ENCODE data around the gene GJA4. TPM values are rescaled to one million over a fixed set of nuclear protein-coding genes. Genes with fewer than 3 reads are reported as not detected.

Gene GJA4
- polyA plus RNA-seq, 1 of the 3 experiments (the other 2 are of a cell fraction), result not detected

DNA sequence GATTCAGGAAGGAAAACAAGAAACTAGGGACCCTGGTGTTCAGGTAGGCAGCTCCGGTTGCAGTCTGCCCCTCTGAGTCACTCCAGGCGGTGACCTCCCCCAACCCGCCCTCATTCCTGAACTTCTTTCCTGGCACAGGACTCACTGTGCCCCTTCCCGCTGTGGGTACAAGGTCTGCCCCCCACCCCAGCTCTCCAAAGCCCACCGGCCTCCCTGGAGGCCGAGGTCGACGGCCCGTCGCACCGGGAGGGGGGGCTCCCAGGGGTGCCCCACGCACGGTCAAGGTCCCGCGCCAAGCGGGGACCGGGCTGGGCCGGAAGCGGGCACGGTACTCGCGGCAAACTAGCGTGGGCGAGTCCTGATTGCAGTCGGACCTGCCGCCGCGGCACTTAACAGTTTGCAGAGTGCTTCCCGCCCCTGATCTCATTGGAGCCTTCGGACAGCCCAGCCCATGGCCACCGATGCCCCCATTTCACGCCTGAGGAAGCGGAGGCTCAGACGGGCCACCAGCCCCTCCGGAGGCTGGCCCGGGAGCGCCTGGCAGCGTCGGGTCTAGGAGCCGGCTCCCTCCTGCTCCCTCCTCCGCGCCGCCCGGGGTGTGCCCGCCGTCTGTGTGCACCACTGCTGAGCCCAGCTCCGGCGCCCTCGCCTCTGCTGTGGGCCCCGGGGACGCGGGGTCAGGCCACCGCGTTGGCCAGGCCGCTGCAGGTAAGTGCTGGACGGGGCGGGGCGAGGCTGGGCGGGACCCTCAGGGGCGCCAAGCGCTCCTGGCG lies 11.5 kb upstream of the GJA4 start, which contains the start of gene GJB3:
TSS of gene GJB3 (plus strand) at position 144 of the 773 bp plus-strand sequence. CDS start 3,549 bp downstream, outside the sequence.
- Histone ChIP-seq H3K9me2 (no peaks in the 10 kb centered on the region), H3K4me2 (peak within 1 kb of the TSS; percentile 60; the same call in 1 of the 2 replicates), H3K9ac (no peak within 1 kb of the TSS), H3K4me1 (ENCODE audit: control insufficient read depth in 1 of 2, insufficient read depth in 2 of 2, low read depth in 1 of 2, low read length in 1 of 2) (peaks cover 0 to 4% of the 10 kb centered on the region in 2 experiments; a peak in 1 of 4 replicates), H3F3A (replicated peaks; ENCODE audit: insufficient read depth) (no peaks in the 10 kb centered on the region), H3K27ac (ENCODE audit: low read depth in 2 of 2, low read length in 1 of 2) (no peak within 1 kb of the TSS), H2AFZ (ENCODE audit: low read depth) (peak within 1 kb of the TSS; percentile 56; the same call in 1 of the 2 replicates), H4K20me1 (ENCODE audit: insufficient read depth) (no peaks in the 10 kb centered on the region), H3K36me3 (replicated peaks in 1 of 2; ENCODE audit: control insufficient read depth in 1 of 2, insufficient read depth in 2 of 2, low read length in 1 of 2) (no peaks in the 10 kb centered on the region), H3K27me3 (ENCODE audit: insufficient read depth) (peaks cover 32% of the 10 kb centered on the region), H3K4me3 (ENCODE audit: low read depth in 2 of 2, low read length in 1 of 2) (peak within 1 kb of the TSS; percentile 23 to 29; a peak in 3 of 4 replicates), H3K79me2 (ENCODE audit: insufficient read depth) (no peaks in the 10 kb centered on the region), H3K9me3 (no peaks in the 10 kb centered on the region)
- DNase-seq, result peak; percentile 83
- TF ChIP-seq, protein P1, sequence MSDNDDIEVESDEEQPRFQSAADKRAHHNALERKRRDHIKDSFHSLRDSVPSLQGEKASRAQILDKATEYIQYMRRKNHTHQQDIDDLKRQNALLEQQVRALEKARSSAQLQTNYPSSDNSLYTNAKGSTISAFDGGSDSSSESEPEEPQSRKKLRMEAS (IDR thresholded peaks at IDR 0.05; ENCODE audit: low read depth), result no peak
- TF ChIP-seq, protein P2, sequence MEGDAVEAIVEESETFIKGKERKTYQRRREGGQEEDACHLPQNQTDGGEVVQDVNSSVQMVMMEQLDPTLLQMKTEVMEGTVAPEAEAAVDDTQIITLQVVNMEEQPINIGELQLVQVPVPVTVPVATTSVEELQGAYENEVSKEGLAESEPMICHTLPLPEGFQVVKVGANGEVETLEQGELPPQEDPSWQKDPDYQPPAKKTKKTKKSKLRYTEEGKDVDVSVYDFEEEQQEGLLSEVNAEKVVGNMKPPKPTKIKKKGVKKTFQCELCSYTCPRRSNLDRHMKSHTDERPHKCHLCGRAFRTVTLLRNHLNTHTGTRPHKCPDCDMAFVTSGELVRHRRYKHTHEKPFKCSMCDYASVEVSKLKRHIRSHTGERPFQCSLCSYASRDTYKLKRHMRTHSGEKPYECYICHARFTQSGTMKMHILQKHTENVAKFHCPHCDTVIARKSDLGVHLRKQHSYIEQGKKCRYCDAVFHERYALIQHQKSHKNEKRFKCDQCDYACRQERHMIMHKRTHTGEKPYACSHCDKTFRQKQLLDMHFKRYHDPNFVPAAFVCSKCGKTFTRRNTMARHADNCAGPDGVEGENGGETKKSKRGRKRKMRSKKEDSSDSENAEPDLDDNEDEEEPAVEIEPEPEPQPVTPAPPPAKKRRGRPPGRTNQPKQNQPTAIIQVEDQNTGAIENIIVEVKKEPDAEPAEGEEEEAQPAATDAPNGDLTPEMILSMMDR (IDR thresholded peaks at IDR 0.05), result no peak
- TF ChIP-seq FOXJ3 (CRISPR knock-in tag; IDR thresholded peaks at IDR 0.05), result no peak
- TF ChIP-seq TCF12 (IDR thresholded peaks at IDR 0.05), result no peak
- TF ChIP-seq EZH2phosphoT487 (IDR thresholded peaks at IDR 0.05; ENCODE audit: borderline replicate concordance, low read depth), result no peak
- TF ChIP-seq TAF1 (IDR thresholded peaks at IDR 0.05; ENCODE audit: borderline replicate concordance, low read depth, low read length), result no peak
- no peak for TF ChIP-seq NFIC (IDR thresholded peaks at IDR 0.05; ENCODE audit: borderline replicate concordance)
- no peak for TF ChIP-seq SIN3A (IDR thresholded peaks at IDR 0.05; ENCODE audit: borderline replicate concordance, low read depth, low read length)
- no peak for TF ChIP-seq RXRA (IDR thresholded peaks at IDR 0.05; ENCODE audit: borderline replicate concordance, low read depth)
- no peak for TF ChIP-seq TEAD4 (IDR thresholded peaks at IDR 0.05; ENCODE audit: borderline replicate concordance, insufficient read depth)
- ChIA-PET CTCF (interaction anchor here (0.7 to 2.3 kb wide), 7 partner anchors 9 to 1148 kb away, joined by 3 to 12 read pairs (median 3); partner anchors contain the start of gene SMIM12), POLR2A (no interaction called here)
- 57% methylated on average over 5 of the region's 62 CpGs for WGBS (ENCODE audit: low lambda C conversion rate)

DNA sequence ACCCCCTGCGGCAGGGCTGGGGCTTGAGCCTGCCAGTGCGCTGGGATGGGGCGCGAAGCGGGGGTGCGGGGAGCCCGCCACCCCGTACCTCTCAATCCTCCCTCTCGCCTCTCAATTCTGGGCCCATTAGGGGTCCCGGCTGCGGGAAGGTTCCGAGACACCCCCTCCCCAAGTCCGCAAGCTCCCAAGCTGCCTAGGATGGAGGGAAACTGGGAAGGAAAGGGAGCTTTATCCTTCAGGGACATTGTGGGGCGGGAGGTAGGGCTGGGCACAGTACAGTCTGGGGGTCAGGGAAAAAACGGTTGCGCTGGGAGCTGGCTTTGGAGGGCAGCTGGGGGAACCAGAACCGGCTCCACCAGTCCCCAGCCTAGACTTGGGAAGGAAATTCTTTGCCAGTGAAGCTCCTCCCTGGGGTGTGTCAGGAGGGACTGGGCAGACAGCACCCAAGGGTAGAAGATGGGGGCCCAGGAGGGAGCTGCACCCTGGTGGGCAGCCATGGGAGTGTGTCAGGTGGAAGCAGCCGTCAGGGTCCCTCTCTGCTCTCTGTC lies 10.9 kb upstream of the GJA4 start:
- Histone ChIP-seq H3K4me3 (ENCODE audit: low read depth in 2 of 2, low read length in 1 of 2) (peak overlapping the region in 1 of 2 experiments; percentile 23; a peak in 1 of 4 replicates), H3K4me2 (no peak overlapping the region), H3K9ac (no peak overlapping the region), H3K79me2 (ENCODE audit: insufficient read depth) (no peaks in the 10 kb centered on the region), H3K27me3 (ENCODE audit: insufficient read depth) (peaks cover 32% of the 10 kb centered on the region), H3K9me3 (no peaks in the 10 kb centered on the region), H2AFZ (ENCODE audit: low read depth) (no peak overlapping the region), H3K4me1 (ENCODE audit: control insufficient read depth in 1 of 2, insufficient read depth in 2 of 2, low read depth in 1 of 2, low read length in 1 of 2) (peaks cover 0 to 6% of the 10 kb centered on the region in 2 experiments; a peak in 1 of 4 replicates), H3K36me3 (replicated peaks in 1 of 2; ENCODE audit: control insufficient read depth in 1 of 2, insufficient read depth in 2 of 2, low read length in 1 of 2) (no peaks in the 10 kb centered on the region), H3F3A (replicated peaks; ENCODE audit: insufficient read depth) (no peaks in the 10 kb centered on the region), H3K27ac (ENCODE audit: low read depth in 2 of 2, low read length in 1 of 2) (no peak overlapping the region), H3K9me2 (no peaks in the 10 kb centered on the region), H4K20me1 (ENCODE audit: insufficient read depth) (no peaks in the 10 kb centered on the region)
- WGBS (ENCODE audit: low lambda C conversion rate), result 53% methylated on average over 6 of the region's 18 CpGs
- no peak for TF ChIP-seq YY1 (IDR thresholded peaks at IDR 0.05; ENCODE audit: low read depth)
- DNase-seq, result no peak
- CTCF ChIA-PET, result interaction anchor here (0.7 to 2.3 kb wide), 7 partner anchors 9 to 102 kb away, joined by 3 to 12 read pairs (median 3); partner anchors contain the start of gene SMIM12
- POLR2A ChIA-PET, result no interaction called here
